Gastrocnemius medialis (tissue), 4 donors: Measurements from ENCODE around the gene ANKRD63. TPM values are rescaled to one million over a fixed set of nuclear protein-coding genes. Genes with fewer than 3 reads are reported as not detected.

Experiments
- ATAC-seq, 2 donors: fragments of 150-250 bp; one replicate each; pipeline ENCODE4 v1.9.1; 2016
- DNase-seq, 2 donors: peaks; one replicate each; pipeline ENCODE4 v3.0.0-alpha.2; 2019
- H3K27ac ChIP-seq, 4 donors: fragments of 200-600 bp; sonication (generic); 1 replicate in 1 of 4; 2 replicates in 3 of 4; pipeline ENCODE4 v1.5.1; 2016 to 2018; ENCODE audit warnings: mild to moderate bottlenecking in 2 of 4, moderate library complexity in 1 of 4
- H3K27me3 ChIP-seq, 3 donors: fragments of 200-600 bp; sonication (generic) in 2 of 3; 1 replicate in 1 of 3; 2 replicates in 2 of 3; pipeline versions ENCODE4 v1.5.1 to v1.6.0; 2016 to 2019; ENCODE audit warnings: mild to moderate bottlenecking in 1 of 3, moderate library complexity in 1 of 3
- H3K36me3 ChIP-seq, 2 donors: fragments of 200-600 bp; sonication (generic) in 1 of 2; one replicate each; pipeline ENCODE4 v1.5.1; 2017 to 2018
- H3K4me1 ChIP-seq, 2 donors: fragments of 200-600 bp; sonication (generic) in 1 of 2; one replicate each; pipeline ENCODE4 v1.5.1; 2016 to 2017; ENCODE audit warnings: mild to moderate bottlenecking in 2 of 2
- H3K4me3 ChIP-seq, 4 donors: fragments of 200-600 bp; sonication (generic) in 3 of 4; 1 replicate in 1 of 4; 2 replicates in 3 of 4; pipeline ENCODE4 v1.5.1; 2016 to 2019; ENCODE audit warnings: mild to moderate bottlenecking in 2 of 4
- H3K9me3 ChIP-seq, 3 donors: fragments of 200-600 bp; sonication (generic) in 2 of 3; 1 replicate in 1 of 3; 2 replicates in 2 of 3; pipeline ENCODE4 v1.5.1; 2016 to 2019
- CTCF ChIP-seq, 5 experiments: fragments of 450-650 bp in 3 of 5; fragments of 200-600 bp in 2 of 5; sonication (generic) in 2 of 5; IDR thresholded peaks in 4 of 5; conservative IDR thresholded peaks in 1 of 5; 1 replicate in 4 of 5; 2 replicates in 1 of 5; pipeline ENCODE4 v1.5.1; 2016 to 2019; ENCODE audit warnings: antibody characterized with exemption in 5 of 5, mild to moderate bottlenecking in 3 of 5, moderate library complexity in 3 of 5
- POLR2A ChIP-seq, 2 donors: fragments of 450-650 bp; IDR thresholded peaks; one replicate each; pipeline ENCODE4 v1.6.1; 2017; ENCODE audit warnings: antibody characterized with exemption in 2 of 2, mild to moderate bottlenecking in 2 of 2, moderate library complexity in 2 of 2
- in situ Hi-C, 4 donors: fragments of 200-750 bp; cut with MboI; loops; one replicate each; pipeline versions ENCODE4 v1.15.0 to v1.8.0; 2017; ENCODE audit warnings: low sequenced_read_pairs in 4 of 4
- intact Hi-C: fragments of 100-400 bp; cut with DNase I; formaldehyde crosslinking; loops from one replicate; pipeline ENCODE4 v1.15.1; 2023; ENCODE audit warnings: low total_unique reads
- total RNA-seq, 4 donors: library from RNA; depleted of rRNA; stranded (reverse); fragments of >200 nt; gene quantifications; one replicate each; pipeline versions ENCODE4 v1.1.0 to v1.2.3, GENCODE V29; 2016

The ANKRD63 gene
- total RNA-seq, 4 donors from 2014 or later: not detected

DNA sequence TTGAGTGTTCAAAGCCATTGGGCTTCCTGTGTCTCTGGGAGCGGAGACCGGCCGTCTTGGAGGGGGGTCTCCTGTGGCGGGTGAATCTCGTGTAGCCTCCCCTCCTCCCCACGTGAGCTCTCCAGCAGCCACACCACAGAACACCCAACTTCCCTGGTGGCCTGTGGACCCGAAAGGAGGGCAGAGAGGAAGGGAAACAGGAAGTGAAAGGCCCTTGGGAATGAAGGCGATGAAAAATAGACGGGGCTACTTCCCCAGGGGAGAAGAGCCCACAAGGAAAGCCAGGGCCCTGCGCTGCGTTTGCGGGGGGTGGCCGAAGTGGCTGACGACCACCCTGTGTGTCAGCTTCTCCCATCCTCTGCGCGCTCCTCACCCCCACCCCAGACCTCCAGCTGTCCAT lies 5.4 kb downstream of the ANKRD63 start:
- Histone ChIP-seq H3K27ac (no peak overlapping the region), H3K36me3 (no peaks in the 10 kb centered on the region), H3K4me3 (no peak overlapping the region), H3K4me1 (peaks cover 3 to 9% of the 10 kb centered on the region in 2 donors), H3K27me3 (peaks cover 35 to 36% (median 36%) of the 10 kb centered on the region in 3 donors), H3K9me3 (no peaks in the 10 kb centered on the region)
- no peak for ATAC-seq
- in situ Hi-C loops: loop anchor here in 3 of 4 donors (5.0 to 10.0 kb wide), 3 partner anchors 145 to 233 kb away; no protein-coding TSS in a partner anchor
- DNase-seq: no peak
- intact Hi-C loops: loop anchor here (10.0 kb wide), 1 partner anchor 493 kb away; the partner anchor contains the start of gene FSIP1
- TF ChIP-seq POLR2A (IDR thresholded peaks at IDR 0.05) (no peak), CTCF (IDR thresholded peaks at IDR 0.05 in 4 of 5, conservative IDR thresholded peaks at IDR 0.05 in 1 of 5) (no peak)

DNA sequence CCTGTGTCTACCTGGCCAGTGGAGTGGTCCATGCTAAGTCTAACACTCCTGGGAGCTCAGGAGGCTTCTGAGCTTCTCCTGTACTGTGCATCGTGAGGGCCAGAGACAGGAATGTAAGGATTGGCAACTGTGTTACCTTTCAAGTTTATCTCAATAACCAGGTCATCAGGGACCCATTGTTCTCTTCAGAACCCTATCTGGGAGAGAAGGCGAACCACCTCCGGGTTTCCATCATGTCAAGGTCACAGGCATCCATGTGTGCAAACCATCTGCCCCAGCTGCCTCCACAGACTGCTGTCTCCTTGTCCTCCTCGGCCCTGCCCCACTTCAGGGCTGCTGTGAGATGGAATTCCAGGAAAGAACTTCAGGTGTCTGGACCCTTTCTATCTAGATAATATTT lies 5.9 kb downstream of the ANKRD63 start:
- peaks cover 3 to 6% of the 10 kb centered on the region in 2 donors for H3K4me1 ChIP-seq
- no peak overlapping the region for H3K27ac ChIP-seq
- no peak overlapping the region for H3K4me3 ChIP-seq
- peaks cover 30 to 36% (median 31%) of the 10 kb centered on the region in 3 donors for H3K27me3 ChIP-seq
- H3K9me3 ChIP-seq: no peaks in the 10 kb centered on the region
- DNase-seq: no peak
- no peak for ATAC-seq
- no peaks in the 10 kb centered on the region for H3K36me3 ChIP-seq
- intact Hi-C loops (loop anchor here (10.0 kb wide), 1 partner anchor 492 kb away; the partner anchor contains the start of gene FSIP1), in situ Hi-C loops (loop anchor here in 3 of 4 donors (5.0 to 10.0 kb wide), 3 partner anchors 145 to 232 kb away; no protein-coding TSS in a partner anchor)
- TF ChIP-seq CTCF (IDR thresholded peaks at IDR 0.05 in 4 of 5, conservative IDR thresholded peaks at IDR 0.05 in 1 of 5) (no peak), POLR2A (IDR thresholded peaks at IDR 0.05) (no peak)

GRCh38 chr15:40275954-40276353 lies 6.9 kb downstream of the ANKRD63 start:
- in situ Hi-C loops: loop anchor here in 3 of 4 donors (5.0 to 10.0 kb wide), 3 partner anchors 146 to 231 kb away; no protein-coding TSS in a partner anchor
- no peak for ATAC-seq
- peaks cover 3 to 6% of the 10 kb centered on the region in 2 donors for H3K4me1 ChIP-seq
- intact Hi-C loops: loop anchor here (10.0 kb wide), 1 partner anchor 491 kb away; the partner anchor contains the start of gene FSIP1
- no peak overlapping the region for H3K4me3 ChIP-seq
- no peak for DNase-seq
- TF ChIP-seq POLR2A (IDR thresholded peaks at IDR 0.05) (no peak), CTCF (IDR thresholded peaks at IDR 0.05 in 4 of 5, conservative IDR thresholded peaks at IDR 0.05 in 1 of 5) (no peak)
- no peaks in the 10 kb centered on the region for H3K36me3 ChIP-seq
- no peaks in the 10 kb centered on the region for H3K9me3 ChIP-seq
- no peak overlapping the region for H3K27ac ChIP-seq
- H3K27me3 ChIP-seq: peaks cover 20 to 28% (median 23%) of the 10 kb centered on the region in 3 donors

GRCh38 chr15:40275523-40275922 lies 7.3 kb downstream of the ANKRD63 start:
- ATAC-seq (no peak), DNase-seq (no peak)
- no peak for TF ChIP-seq POLR2A (IDR thresholded peaks at IDR 0.05)
- TF ChIP-seq CTCF (IDR thresholded peaks at IDR 0.05 in 4 of 5, conservative IDR thresholded peaks at IDR 0.05 in 1 of 5): no peak
- in situ Hi-C loops (loop anchor here in 3 of 4 donors (5.0 to 10.0 kb wide), 3 partner anchors 147 to 231 kb away; no protein-coding TSS in a partner anchor), intact Hi-C loops (loop anchor here (10.0 kb wide), 1 partner anchor 491 kb away; the partner anchor contains the start of gene FSIP1)
- Histone ChIP-seq H3K4me3 (no peak overlapping the region), H3K36me3 (no peaks in the 10 kb centered on the region), H3K4me1 (peaks cover 3 to 6% of the 10 kb centered on the region in 2 donors), H3K9me3 (no peaks in the 10 kb centered on the region), H3K27me3 (peaks cover 16 to 24% (median 19%) of the 10 kb centered on the region in 3 donors), H3K27ac (no peak overlapping the region)
